PFSK-1 (cell line): ENCODE results near the gene PADI1.

ENCODE experiments used
- FOXP2 ChIP-seq: optimal IDR thresholded peaks from 2 replicates; pipeline ENCODE3; 2011; ENCODE audit warnings: borderline replicate concordance, control low read depth, inconsistent platforms; ENCODE audit not compliant: insufficient read depth; ENCODE audit errors: extremely low read length, extremely low read depth
- POLR2AphosphoS5 ChIP-seq: IDR thresholded peaks from 2 replicates; pipeline ENCODE4 v1.6.1; 2012; ENCODE audit warnings: low read depth, mild to moderate bottlenecking, control low read depth, low read length, moderate library complexity
- REST ChIP-seq, 2 experiments: IDR thresholded peaks; 2 replicates each; pipeline versions ENCODE4 v1.6.1 to v1.8.0; 2011 to 2012; ENCODE audit warnings: low read depth in 2 of 2, low read length in 2 of 2, control low read depth in 1 of 2, inconsistent platforms in 1 of 2, mild to moderate bottlenecking in 1 of 2, moderate library complexity in 1 of 2; ENCODE audit not compliant: insufficient read depth in 1 of 2
- SIN3A ChIP-seq: IDR thresholded peaks from 2 replicates; pipeline ENCODE4 v1.6.1; 2012; ENCODE audit warnings: mild to moderate bottlenecking, low read length, moderate library complexity, borderline replicate concordance; ENCODE audit not compliant: insufficient read depth
- TAF1 ChIP-seq: IDR thresholded peaks from 2 replicates; pipeline ENCODE4 v1.6.1; 2012; ENCODE audit warnings: low read length, control low read depth, borderline replicate concordance; ENCODE audit not compliant: insufficient read depth

GRCh38 chr1:17292299-17293160, 87.6 kb downstream of the PADI1 start:
- no peak for TF ChIP-seq POLR2AphosphoS5
- no peak for TF ChIP-seq TAF1
- TF ChIP-seq REST (IDR thresholded peaks at IDR 0.05; ENCODE audit: insufficient read depth in 1 of 2, low read depth in 2 of 2, low read length in 2 of 2) = no peak
- no peak for TF ChIP-seq SIN3A
- no peak for TF ChIP-seq FOXP2
